ENCODE measurements around the gene ITGB6. TPM values are rescaled to one million over a fixed set of nuclear protein-coding genes. Genes with fewer than 3 reads are reported as not detected.

ITGB6 gene
- total RNA-seq, 1 donor from 2014 or later, result 7.6 TPM

GRCh38 chr2:160062292-160063005 lies 137.6 kb downstream of the ITGB6 start, which contains the start of gene PLA2R1:
Gene PLA2R1, minus strand, starts transcription at chr2:160062615. Its CDS starts 212 bp downstream, at chr2:160062403.
- Mint-ChIP-seq H3K4me3 (ENCODE audit: unreplicated experiment) (peak within 1 kb of the TSS; percentile 89), H3K36me3 (ENCODE audit: low read depth, unreplicated experiment) (peaks cover 12% of the 10 kb centered on the region), H3K4me1 (ENCODE audit: low read depth, unreplicated experiment) (peaks cover 13% of the 10 kb centered on the region), H3K27me3 (ENCODE audit: low read depth, unreplicated experiment) (peaks cover 11% of the 10 kb centered on the region), H3K27ac (ENCODE audit: unreplicated experiment) (peak within 1 kb of the TSS; percentile 3), H3K9me3 (ENCODE audit: unreplicated experiment) (peaks cover 8% of the 10 kb centered on the region)
- FAIRE-seq (no peak), DNase-seq (ENCODE audit: low read depth) (peak; percentile 30)
- H3K36me3 ChIP-seq (ENCODE audit: insufficient read depth, low read length), result no peaks in the 10 kb centered on the region
- no peaks in the 10 kb centered on the region for H3K9me3 ChIP-seq (ENCODE audit: insufficient read depth, low read depth, low read length)
- peak within 1 kb of the TSS; percentile 31 for H3K27ac ChIP-seq (ENCODE audit: low read depth, low read length)
- H4K20me1 ChIP-seq (ENCODE audit: insufficient read depth, low read length), result peaks cover 17% of the 10 kb centered on the region
- H3K9ac ChIP-seq (ENCODE audit: low read length), result peak within 1 kb of the TSS; percentile 71
- peaks cover 11% of the 10 kb centered on the region for H3K4me1 ChIP-seq (ENCODE audit: insufficient read depth, low read length)
- H3K4me2 ChIP-seq (ENCODE audit: low read length), result peak within 1 kb of the TSS; percentile 92
- H3K4me3 ChIP-seq (ENCODE audit: insufficient read depth, low read depth, low read length), result peak within 1 kb of the TSS; percentile 73
- peaks cover 28% of the 10 kb centered on the region for H3K79me2 ChIP-seq (ENCODE audit: insufficient read depth, low read length)
- no peak for TF ChIP-seq CTCF (IDR thresholded peaks at IDR 0.05; ENCODE audit: insufficient read depth, low read depth, low read length)
- no peak for TF ChIP-seq EZH2 (IDR thresholded peaks at IDR 0.05; ENCODE audit: insufficient read depth, low read length)
- peak within 1 kb of the TSS; percentile 98 for H2AFZ ChIP-seq (ENCODE audit: low read depth, low read length)
- H3K27me3 ChIP-seq (ENCODE audit: insufficient read depth, low read length), result no peaks in the 10 kb centered on the region

- Histone ChIP-seq H3K36me3 (ENCODE audit: insufficient read depth, low read length) (no peaks in the 10 kb centered on the region), H2AFZ (ENCODE audit: low read depth, low read length) (peak overlapping the region; percentile 98), H3K9ac (ENCODE audit: low read length) (peak overlapping the region; percentile 71), H3K4me1 (ENCODE audit: insufficient read depth, low read length) (peaks cover 11% of the 10 kb centered on the region), H3K79me2 (ENCODE audit: insufficient read depth, low read length) (peaks cover 30% of the 10 kb centered on the region), H4K20me1 (ENCODE audit: insufficient read depth, low read length) (peaks cover 21% of the 10 kb centered on the region), H3K9me3 (ENCODE audit: insufficient read depth, low read depth, low read length) (no peaks in the 10 kb centered on the region), H3K27me3 (ENCODE audit: insufficient read depth, low read length) (no peaks in the 10 kb centered on the region), H3K4me3 (ENCODE audit: insufficient read depth, low read depth, low read length) (peak overlapping the region; percentile 73), H3K4me2 (ENCODE audit: low read length) (peak overlapping the region; percentile 92), H3K27ac (ENCODE audit: low read depth, low read length) (no peak overlapping the region)
- H3K36me3 Mint-ChIP-seq (ENCODE audit: low read depth, unreplicated experiment), result peaks cover 15% of the 10 kb centered on the region
- DNase-seq (ENCODE audit: low read depth) (no peak), FAIRE-seq (no peak)
- H3K4me1 Mint-ChIP-seq (ENCODE audit: low read depth, unreplicated experiment), result peaks cover 14% of the 10 kb centered on the region
- H3K9me3 Mint-ChIP-seq (ENCODE audit: unreplicated experiment), result peaks cover 8% of the 10 kb centered on the region
- TF ChIP-seq CTCF (IDR thresholded peaks at IDR 0.05; ENCODE audit: insufficient read depth, low read depth, low read length) (no peak), EZH2 (IDR thresholded peaks at IDR 0.05; ENCODE audit: insufficient read depth, low read length) (no peak)
- peak overlapping the region; percentile 85 for H3K4me3 Mint-ChIP-seq (ENCODE audit: unreplicated experiment)
- H3K27me3 Mint-ChIP-seq (ENCODE audit: low read depth, unreplicated experiment), result peaks cover 11% of the 10 kb centered on the region
- H3K27ac Mint-ChIP-seq (ENCODE audit: unreplicated experiment), result no peak overlapping the region
Observed at GRCh38 chr2:160061944-160062291, 138.2 kb downstream of the ITGB6 start.

GRCh38 chr2:160061533-160061932 lies 138.5 kb downstream of the ITGB6 start:
- Histone ChIP-seq H3K9me3 (ENCODE audit: insufficient read depth, low read depth, low read length) (no peaks in the 10 kb centered on the region), H3K4me1 (ENCODE audit: insufficient read depth, low read length) (peaks cover 11% of the 10 kb centered on the region), H3K27ac (ENCODE audit: low read depth, low read length) (no peak overlapping the region), H3K4me3 (ENCODE audit: insufficient read depth, low read depth, low read length) (peak overlapping the region; percentile 73), H3K36me3 (ENCODE audit: insufficient read depth, low read length) (no peaks in the 10 kb centered on the region), H3K79me2 (ENCODE audit: insufficient read depth, low read length) (peaks cover 30% of the 10 kb centered on the region), H3K4me2 (ENCODE audit: low read length) (peak overlapping the region; percentile 92), H3K27me3 (ENCODE audit: insufficient read depth, low read length) (no peaks in the 10 kb centered on the region), H2AFZ (ENCODE audit: low read depth, low read length) (peak overlapping the region; percentile 98), H4K20me1 (ENCODE audit: insufficient read depth, low read length) (peaks cover 21% of the 10 kb centered on the region), H3K9ac (ENCODE audit: low read length) (peak overlapping the region; percentile 71)
- TF ChIP-seq EZH2 (IDR thresholded peaks at IDR 0.05; ENCODE audit: insufficient read depth, low read length) (no peak), CTCF (IDR thresholded peaks at IDR 0.05; ENCODE audit: insufficient read depth, low read depth, low read length) (no peak)
- H3K4me1 Mint-ChIP-seq (ENCODE audit: low read depth, unreplicated experiment), result peaks cover 14% of the 10 kb centered on the region
- H3K27ac Mint-ChIP-seq (ENCODE audit: unreplicated experiment), result no peak overlapping the region
- FAIRE-seq, result no peak
- no peak for DNase-seq (ENCODE audit: low read depth)
- peaks cover 15% of the 10 kb centered on the region for H3K36me3 Mint-ChIP-seq (ENCODE audit: low read depth, unreplicated experiment)
- peaks cover 11% of the 10 kb centered on the region for H3K27me3 Mint-ChIP-seq (ENCODE audit: low read depth, unreplicated experiment)
- H3K9me3 Mint-ChIP-seq (ENCODE audit: unreplicated experiment), result peaks cover 8% of the 10 kb centered on the region
- peak overlapping the region; percentile 85 for H3K4me3 Mint-ChIP-seq (ENCODE audit: unreplicated experiment)

Measured in astrocyte (in vitro differentiated cells and primary cell).